Skeletal muscle tissue (tissue), 4 donors: ENCODE results near the gene GPX2. TPM values are rescaled to one million over a fixed set of nuclear protein-coding genes. Genes with fewer than 3 reads are reported as not detected.

ENCODE experiments used
- H3K27ac ChIP-seq: one replicate; pipeline ENCODE4 v1.7.0; 2013; ENCODE audit warnings: mild to moderate bottlenecking, low read depth, low read length, inconsistent platforms
- H3K27me3 ChIP-seq, 3 donors: one replicate each; pipeline ENCODE4 v1.7.0; 2013; ENCODE audit warnings: low read length in 3 of 3; ENCODE audit not compliant: control insufficient read depth in 3 of 3, insufficient read depth in 3 of 3
- H3K36me3 ChIP-seq, 3 donors: one replicate each; pipeline ENCODE4 v1.7.0; 2013; ENCODE audit warnings: low read length in 3 of 3; ENCODE audit not compliant: control insufficient read depth in 3 of 3, insufficient read depth in 3 of 3
- H3K4me1 ChIP-seq, 3 donors: one replicate each; pipeline ENCODE4 v1.7.0; 2013; ENCODE audit warnings: low read length in 3 of 3, mild to moderate bottlenecking in 3 of 3; ENCODE audit not compliant: control insufficient read depth in 3 of 3, insufficient read depth in 3 of 3
- H3K4me3 ChIP-seq, 3 donors: one replicate each; pipeline ENCODE4 v1.7.0; 2013; ENCODE audit warnings: low read length in 3 of 3
- H3K9ac ChIP-seq, 3 donors: one replicate each; pipeline ENCODE4 v1.7.0; 2013; ENCODE audit warnings: low read length in 3 of 3, mild to moderate bottlenecking in 3 of 3, moderate library complexity in 2 of 3, low read depth in 1 of 3
- H3K9me3 ChIP-seq, 3 donors: one replicate each; pipeline ENCODE4 v1.7.0; 2013; ENCODE audit warnings: low read length in 3 of 3; ENCODE audit not compliant: control insufficient read depth in 3 of 3
- total RNA-seq: library from RNA; depleted of rRNA; stranded (reverse); fragments of >200 nt; gene quantifications from one replicate; pipeline ENCODE4 v1.2.3, GENCODE V29; 2014
- donor health status: Osteomylitis.

The GPX2 gene
- total RNA-seq, 1 donor from 2014 or later, result not detected

GRCh38 chr14:64952598-64953309 is 10.2 kb upstream of the GPX2 start:
- Histone ChIP-seq H3K27me3 (no peaks in the 10 kb centered on the region), H3K9me3 (no peaks in the 10 kb centered on the region), H3K36me3 (peaks cover 0 to 5% (median 4%) of the 10 kb centered on the region in 3 donors), H3K4me3 (no peak overlapping the region), H3K27ac (peak overlapping the region; percentile 96), H3K4me1 (peaks cover 40 to 60% (median 51%) of the 10 kb centered on the region in 3 donors), H3K9ac (peak overlapping the region in 2 of 3 donors; percentile 7 to 67)

GRCh38 chr14:64951724-64952123 is 9.2 kb upstream of the GPX2 start:
- peak overlapping the region; percentile 96 for H3K27ac ChIP-seq
- peaks cover 40 to 59% (median 51%) of the 10 kb centered on the region in 3 donors for H3K4me1 ChIP-seq

GRCh38 chr14:64951291-64951690 is 8.7 kb upstream of the GPX2 start:
- Histone ChIP-seq H3K4me3 (peak overlapping the region in 2 of 3 donors; percentile 1 to 72), H3K9me3 (no peaks in the 10 kb centered on the region), H3K4me1 (peaks cover 40 to 55% (median 51%) of the 10 kb centered on the region in 3 donors), H3K9ac (peak overlapping the region; percentile 8 to 78 (median 67)), H3K27me3 (no peaks in the 10 kb centered on the region), H3K36me3 (peaks cover 0 to 6% (median 4%) of the 10 kb centered on the region in 3 donors), H3K27ac (peak overlapping the region; percentile 96)

More at GRCh38 chr14:64951724-64952123, 9.2 kb upstream of the GPX2 start:
- peaks cover 0 to 6% (median 4%) of the 10 kb centered on the region in 3 donors for H3K36me3 ChIP-seq
- no peaks in the 10 kb centered on the region for H3K9me3 ChIP-seq
- H3K4me3 ChIP-seq, result peak overlapping the region in 2 of 3 donors; percentile 1 to 72
- no peaks in the 10 kb centered on the region for H3K27me3 ChIP-seq
- peak overlapping the region in 2 of 3 donors; percentile 67 to 78 for H3K9ac ChIP-seq

- H3K27me3 ChIP-seq, result no peaks in the 10 kb centered on the region
- peak overlapping the region; percentile 16 to 72 (median 47) for H3K4me3 ChIP-seq
- peak overlapping the region; percentile 58 to 78 (median 67) for H3K9ac ChIP-seq
- peak overlapping the region; percentile 96 for H3K27ac ChIP-seq
- H3K9me3 ChIP-seq, result no peaks in the 10 kb centered on the region
- H3K36me3 ChIP-seq, result peaks cover 0 to 6% (median 4%) of the 10 kb centered on the region in 3 donors
- H3K4me1 ChIP-seq, result peaks cover 40 to 55% (median 53%) of the 10 kb centered on the region in 3 donors
Measured at GRCh38 chr14:64950889-64951288, 8.3 kb upstream of the GPX2 start.

- Histone ChIP-seq H3K4me3 (no peak overlapping the region), H3K9me3 (no peaks in the 10 kb centered on the region), H3K9ac (peak overlapping the region in 2 of 3 donors; percentile 35 to 40), H3K4me1 (peaks cover 35 to 60% (median 53%) of the 10 kb centered on the region in 3 donors), H3K36me3 (peaks cover 0 to 5% (median 4%) of the 10 kb centered on the region in 3 donors), H3K27ac (peak overlapping the region; percentile 17), H3K27me3 (no peaks in the 10 kb centered on the region)
Measured at GRCh38 chr14:64948612-64949210, 6.2 kb upstream of the GPX2 start.

GRCh38 chr14:64947710-64948611 is 5.4 kb upstream of the GPX2 start:
- peaks cover 27 to 53% (median 45%) of the 10 kb centered on the region in 3 donors for H3K4me1 ChIP-seq
- no peak overlapping the region for H3K4me3 ChIP-seq
- H3K27ac ChIP-seq, result peak overlapping the region; percentile 17
- no peaks in the 10 kb centered on the region for H3K27me3 ChIP-seq
- peak overlapping the region in 1 of 3 donors; percentile 40 for H3K9ac ChIP-seq
- no peaks in the 10 kb centered on the region for H3K9me3 ChIP-seq
- peaks cover 0 to 9% (median 6%) of the 10 kb centered on the region in 3 donors for H3K36me3 ChIP-seq

GRCh38 chr14:64946310-64947045 is 3.9 kb upstream of the GPX2 start:
- Histone ChIP-seq H3K9ac (no peak overlapping the region), H3K27ac (no peak overlapping the region), H3K9me3 (no peaks in the 10 kb centered on the region), H3K36me3 (peaks cover 0 to 9% (median 7%) of the 10 kb centered on the region in 3 donors), H3K27me3 (no peaks in the 10 kb centered on the region), H3K4me1 (peaks cover 12 to 38% (median 30%) of the 10 kb centered on the region in 3 donors), H3K4me3 (no peak overlapping the region)

GRCh38 chr14:64945431-64946178 is 3.1 kb upstream of the GPX2 start:
- Histone ChIP-seq H3K9ac (no peak overlapping the region), H3K4me3 (no peak overlapping the region), H3K9me3 (no peaks in the 10 kb centered on the region), H3K4me1 (peaks cover 4 to 31% (median 22%) of the 10 kb centered on the region in 3 donors), H3K27ac (no peak overlapping the region), H3K27me3 (no peaks in the 10 kb centered on the region), H3K36me3 (peaks cover 0 to 18% (median 9%) of the 10 kb centered on the region in 3 donors)
